IPS DF 19.7 (cell line): ENCODE data around the gene CPTP.

Source experiments
- DNase-seq: peaks from one replicate; pipeline ENCODE4 v3.0.0-alpha.2; 2013; ENCODE audit warnings: low read depth, low spot score

The CPTP gene

DNA sequence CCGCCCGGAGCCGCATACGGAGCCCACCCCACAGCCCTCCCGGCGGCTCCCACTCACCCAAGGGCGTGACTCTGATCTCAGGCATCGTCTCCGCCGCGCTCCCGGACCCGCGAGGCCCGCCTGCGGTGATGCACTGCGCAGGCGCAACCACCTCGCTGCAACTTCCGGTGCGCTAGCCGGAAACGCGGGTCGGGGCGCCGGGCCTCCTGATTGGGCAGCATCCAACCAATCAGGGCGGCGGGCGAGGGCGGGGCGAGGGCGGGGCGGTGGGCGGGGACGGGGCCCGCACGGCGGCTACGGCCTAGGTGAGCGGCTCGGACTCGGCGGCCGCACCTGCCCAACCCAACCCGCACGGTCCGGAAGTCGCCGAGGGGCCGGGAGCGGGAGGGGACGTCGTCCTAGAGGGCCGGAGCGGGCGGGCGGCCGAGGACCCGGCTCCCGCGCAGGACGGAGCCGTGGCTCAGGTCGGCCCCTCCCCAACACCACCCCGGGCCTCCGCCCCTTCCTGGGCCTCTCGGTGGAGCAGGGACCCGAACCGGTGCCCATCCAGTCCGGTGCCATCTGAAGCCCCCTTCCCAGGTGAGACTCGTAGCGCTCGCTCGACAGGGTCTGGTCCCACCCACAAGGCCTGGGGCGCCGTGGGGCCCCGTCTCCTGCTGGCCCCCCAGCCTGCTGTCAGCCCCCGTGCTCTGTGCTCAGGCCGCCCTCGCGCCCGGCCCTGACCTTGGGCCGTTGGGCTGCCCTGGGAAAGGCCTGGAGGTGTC is at the start of gene CPTP, which contains the start of gene INTS11:
TSS of gene CPTP (plus strand) at position 279 of the 764 bp plus-strand sequence. CDS start 2,109 bp downstream, outside the sequence.
TSS of gene INTS11 (minus strand) at position 137 of the 764 bp plus-strand sequence. CDS start at position 85, 52 bp downstream.
- no peak for DNase-seq

DNA sequence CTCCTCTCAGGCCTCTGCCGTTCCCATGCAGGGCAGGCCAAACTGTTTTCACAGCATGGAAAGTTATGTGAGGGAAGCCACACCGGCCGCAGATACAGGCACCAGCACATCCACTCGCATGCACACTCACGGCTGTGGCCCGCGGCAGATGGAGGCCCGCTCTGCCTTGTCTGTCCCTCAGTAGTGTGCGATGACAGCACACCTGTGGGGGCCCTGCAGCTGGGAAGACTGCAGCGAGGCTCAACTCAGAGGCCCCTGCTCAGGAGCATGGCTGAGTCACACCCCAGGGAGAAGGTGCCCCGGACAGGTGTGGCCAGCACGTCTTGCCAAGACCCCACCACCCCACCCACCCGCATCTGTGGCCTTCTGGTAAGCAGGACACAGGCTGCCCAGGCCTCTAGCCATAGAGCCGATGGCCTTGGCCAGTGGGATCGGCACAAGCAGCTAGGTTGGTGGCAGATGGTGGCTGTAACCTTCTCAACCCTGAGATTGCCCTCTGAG is 49.6 kb upstream of the CPTP start:
- DNase-seq: no peak

DNA sequence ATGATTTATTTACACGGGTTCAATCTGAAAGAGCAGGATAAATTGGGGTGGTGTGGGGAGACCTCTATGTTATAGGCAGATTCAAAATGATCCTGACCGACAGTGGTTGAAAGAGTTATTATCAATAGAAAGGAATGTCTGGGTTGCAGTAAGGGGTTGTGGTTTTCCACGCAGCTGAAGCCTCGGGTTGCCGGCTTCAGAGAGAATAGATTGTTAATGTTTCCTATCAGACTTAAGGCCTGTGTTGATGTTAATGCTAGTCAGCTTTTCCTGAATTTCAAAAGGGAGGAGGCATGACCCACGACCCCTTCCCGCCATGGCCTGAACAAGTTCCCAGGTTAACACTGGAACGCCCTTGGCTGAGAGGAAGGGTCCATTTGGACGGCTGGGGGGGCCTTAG is 48.8 kb upstream of the CPTP start:
- no peak for DNase-seq

DNA sequence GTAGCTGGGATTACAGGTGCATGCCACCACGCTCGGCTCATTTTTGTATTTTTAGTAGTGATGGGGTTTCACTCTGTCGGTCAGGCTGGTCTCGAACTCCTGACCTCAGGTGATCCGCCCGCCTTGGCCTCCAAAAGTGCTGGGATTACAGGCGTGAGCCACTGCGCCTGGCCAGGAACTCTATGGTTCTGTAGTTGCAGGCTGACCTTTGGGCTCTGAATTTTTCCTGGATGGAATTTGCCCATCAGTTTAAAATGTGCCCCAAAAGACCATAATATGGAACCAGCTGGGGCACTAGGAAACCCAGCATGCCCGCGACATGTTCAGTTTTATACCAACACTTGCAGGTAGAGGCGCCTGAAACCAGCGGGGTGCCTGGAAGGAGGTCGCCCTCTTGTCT is 46.0 kb upstream of the CPTP start:
- no peak for DNase-seq

- DNase-seq: no peak
Observed at GRCh38 chr1:1279028-1279427, 45.6 kb upstream of the CPTP start.

DNA sequence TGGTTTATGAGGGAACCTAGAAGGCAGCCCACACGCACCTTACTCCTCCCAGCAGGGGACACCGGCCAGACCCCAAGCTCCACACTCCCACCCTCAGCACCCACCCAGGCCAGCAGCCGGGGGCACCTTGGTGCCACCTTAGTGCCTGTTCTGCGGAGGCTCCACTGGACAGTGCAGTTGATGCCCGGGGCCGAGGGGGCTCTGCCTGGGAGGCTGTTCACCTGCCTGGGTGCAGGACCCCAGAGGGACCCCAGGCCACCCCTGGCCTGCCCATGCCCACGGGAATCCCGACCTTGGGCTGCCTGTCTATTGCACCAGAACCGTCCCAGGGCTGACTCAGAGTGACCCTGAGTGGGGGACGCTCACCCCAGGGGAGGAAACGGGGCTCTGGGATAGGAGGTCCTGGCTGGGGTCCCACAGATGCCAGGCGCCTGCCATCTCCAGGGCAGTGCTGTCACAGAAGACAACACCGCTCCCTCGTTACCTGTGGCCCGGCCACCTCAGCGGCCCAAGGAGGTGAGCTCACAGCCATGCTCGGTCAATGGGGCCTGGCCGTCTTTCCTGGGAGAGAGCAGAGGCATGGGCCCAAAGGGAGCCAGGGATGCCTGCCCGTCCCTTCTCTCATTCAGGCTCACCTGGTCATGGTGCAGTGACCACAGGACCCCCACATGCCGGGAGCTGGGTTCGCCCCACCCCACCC is 43.7 kb upstream of the CPTP start:
- DNase-seq: no peak

- no peak for DNase-seq
Observed at GRCh38 chr1:1281533-1282321, 42.9 kb upstream of the CPTP start.

- DNase-seq: no peak
Observed at GRCh38 chr1:1282998-1283397, 41.6 kb upstream of the CPTP start.

DNA sequence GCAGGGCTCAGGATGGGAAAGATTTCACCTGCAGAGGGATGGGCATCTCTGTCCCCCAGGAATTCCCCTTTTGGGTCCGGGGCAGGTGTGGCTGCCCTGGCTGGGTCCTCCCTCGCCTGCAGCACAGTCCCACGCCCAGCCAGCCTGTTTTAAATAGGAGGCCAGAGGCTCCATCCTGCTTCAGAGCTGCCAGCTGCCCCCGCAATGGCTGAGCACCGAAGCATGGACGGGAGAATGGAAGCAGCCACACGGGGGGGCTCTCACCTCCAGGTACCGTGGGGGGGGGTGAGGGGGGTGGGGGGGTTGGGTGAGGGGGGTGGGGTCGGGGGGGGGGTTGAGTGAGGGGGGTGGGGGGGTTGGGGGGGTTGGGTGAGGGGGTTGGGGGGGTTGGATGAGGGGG is 40.8 kb upstream of the CPTP start:
- DNase-seq: no peak

- no peak for DNase-seq
Observed at GRCh38 chr1:1284221-1285101, 40.1 kb upstream of the CPTP start.

- DNase-seq: no peak
Observed at GRCh38 chr1:1285102-1285571, 39.5 kb upstream of the CPTP start.

DNA sequence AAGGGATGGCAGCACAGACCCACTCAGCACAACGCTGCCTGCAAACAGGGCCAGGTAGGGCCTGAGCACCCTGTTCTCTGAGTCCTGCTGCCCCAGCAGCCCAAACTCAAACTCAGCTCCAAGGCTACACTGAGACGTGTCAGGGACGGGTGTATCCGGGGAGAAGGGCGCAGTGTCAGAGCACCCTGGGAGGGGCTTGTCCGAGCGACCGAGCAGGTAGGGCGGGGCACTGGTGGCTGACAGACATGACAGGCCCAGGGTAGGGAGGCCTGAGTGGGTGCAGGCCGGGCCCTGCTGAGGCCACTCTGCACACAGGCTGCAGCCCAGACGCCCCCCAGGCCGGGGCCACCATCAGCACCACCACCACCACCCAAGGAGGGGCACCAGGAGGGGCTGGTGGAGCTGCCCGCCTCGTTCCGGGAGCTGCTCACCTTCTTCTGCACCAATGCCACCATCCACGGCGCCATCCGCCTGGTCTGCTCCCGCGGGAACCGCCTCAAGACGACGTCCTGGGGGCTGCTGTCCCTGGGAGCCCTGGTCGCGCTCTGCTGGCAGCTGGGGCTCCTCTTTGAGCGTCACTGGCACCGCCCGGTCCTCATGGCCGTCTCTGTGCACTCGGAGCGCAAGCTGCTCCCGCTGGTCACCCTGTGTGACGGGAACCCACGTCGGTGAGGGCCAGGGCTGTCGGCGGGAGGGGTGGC is 38.8 kb upstream of the CPTP start:
- no peak for DNase-seq

DNA sequence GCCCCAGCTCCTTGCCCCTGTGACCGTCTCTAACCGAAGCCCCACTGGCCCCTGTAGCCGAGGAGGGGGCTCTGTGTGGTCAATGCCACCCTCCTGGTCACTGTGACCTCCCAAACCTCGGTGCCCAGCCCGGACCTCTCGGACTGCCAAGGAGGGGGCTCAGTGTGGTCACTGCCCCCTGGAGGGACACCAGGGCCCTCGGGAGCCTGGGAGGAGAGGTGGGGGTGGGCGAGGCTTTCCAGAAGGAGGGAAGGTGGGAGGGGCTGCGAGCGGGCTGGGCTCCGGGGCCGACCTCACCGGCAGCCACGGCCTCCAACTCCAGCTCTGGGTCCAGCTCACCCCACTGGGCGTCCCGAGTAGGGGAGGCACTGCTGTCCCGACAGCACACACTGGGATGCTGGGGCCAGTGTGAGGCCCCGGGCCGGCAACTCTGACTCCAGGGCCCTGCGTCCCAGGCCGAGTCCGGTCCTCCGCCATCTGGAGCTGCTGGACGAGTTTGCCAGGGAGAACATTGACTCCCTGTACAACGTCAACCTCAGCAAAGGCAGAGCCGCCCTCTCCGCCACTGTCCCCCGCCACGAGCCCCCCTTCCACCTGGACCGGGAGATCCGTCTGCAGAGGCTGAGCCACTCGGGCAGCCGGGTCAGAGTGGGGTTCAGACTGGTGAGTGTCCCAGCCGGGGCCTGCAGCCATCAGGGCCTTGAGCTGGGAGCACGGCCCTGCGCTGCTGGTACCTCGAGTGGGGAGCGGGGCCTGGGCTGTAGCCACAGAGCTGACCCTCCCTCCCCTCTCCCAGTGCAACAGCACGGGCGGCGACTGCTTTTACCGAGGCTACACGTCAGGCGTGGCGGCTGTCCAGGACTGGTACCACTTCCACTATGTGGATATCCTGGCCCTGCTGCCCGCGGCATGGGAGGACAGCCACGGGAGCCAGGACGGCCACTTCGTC is 38.0 kb upstream of the CPTP start:
- DNase-seq: no peak

DNA sequence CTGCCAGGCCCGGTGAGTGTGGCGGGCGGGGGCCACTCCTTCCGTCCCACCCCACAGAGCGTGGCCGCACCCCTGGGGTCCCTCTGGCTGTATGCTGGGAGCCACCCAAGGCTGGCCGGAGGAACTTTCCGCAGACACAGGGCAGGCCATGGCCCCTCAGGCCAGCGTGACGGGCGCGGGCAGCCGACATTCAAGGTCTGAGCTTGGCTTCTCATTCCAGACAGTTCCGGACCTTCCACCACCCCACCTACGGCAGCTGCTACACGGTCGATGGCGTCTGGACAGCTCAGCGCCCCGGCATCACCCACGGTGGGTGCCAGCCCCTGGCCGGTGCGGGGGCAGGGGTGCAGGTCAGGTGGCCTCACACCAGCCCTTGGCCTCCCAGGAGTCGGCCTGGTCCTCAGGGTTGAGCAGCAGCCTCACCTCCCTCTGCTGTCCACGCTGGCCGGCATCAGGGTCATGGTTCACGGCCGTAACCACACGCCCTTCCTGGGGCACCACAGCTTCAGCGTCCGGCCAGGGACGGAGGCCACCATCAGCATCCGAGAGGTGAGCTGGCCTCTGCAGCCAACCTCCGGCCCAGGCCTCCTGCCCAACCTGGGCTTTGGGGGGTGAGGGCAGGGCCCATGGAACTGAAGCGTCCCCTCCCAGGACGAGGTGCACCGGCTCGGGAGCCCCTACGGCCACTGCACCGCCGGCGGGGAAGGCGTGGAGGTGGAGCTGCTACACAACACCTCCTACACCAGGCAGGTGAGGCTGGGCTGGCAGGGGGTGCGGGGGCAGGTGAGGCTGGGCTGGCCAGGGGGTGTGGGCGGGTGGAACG is 37.1 kb upstream of the CPTP start:
- no peak for DNase-seq

DNA sequence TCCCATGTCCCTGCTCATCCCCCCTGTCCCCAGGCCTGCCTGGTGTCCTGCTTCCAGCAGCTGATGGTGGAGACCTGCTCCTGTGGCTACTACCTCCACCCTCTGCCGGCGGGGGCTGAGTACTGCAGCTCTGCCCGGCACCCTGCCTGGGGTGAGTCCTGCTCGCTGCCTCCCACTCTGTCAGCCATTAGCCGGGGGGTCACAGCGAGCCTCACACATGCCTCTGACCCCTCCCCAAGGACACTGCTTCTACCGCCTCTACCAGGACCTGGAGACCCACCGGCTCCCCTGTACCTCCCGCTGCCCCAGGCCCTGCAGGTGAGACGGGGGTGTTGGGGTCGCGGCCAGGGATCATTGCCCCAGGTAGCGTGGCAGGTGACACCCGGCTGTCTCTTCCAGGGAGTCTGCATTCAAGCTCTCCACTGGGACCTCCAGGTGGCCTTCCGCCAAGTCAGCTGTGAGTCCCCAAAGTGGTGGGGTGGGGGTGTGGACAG is 34.3 kb upstream of the CPTP start:
- DNase-seq: no peak

DNA sequence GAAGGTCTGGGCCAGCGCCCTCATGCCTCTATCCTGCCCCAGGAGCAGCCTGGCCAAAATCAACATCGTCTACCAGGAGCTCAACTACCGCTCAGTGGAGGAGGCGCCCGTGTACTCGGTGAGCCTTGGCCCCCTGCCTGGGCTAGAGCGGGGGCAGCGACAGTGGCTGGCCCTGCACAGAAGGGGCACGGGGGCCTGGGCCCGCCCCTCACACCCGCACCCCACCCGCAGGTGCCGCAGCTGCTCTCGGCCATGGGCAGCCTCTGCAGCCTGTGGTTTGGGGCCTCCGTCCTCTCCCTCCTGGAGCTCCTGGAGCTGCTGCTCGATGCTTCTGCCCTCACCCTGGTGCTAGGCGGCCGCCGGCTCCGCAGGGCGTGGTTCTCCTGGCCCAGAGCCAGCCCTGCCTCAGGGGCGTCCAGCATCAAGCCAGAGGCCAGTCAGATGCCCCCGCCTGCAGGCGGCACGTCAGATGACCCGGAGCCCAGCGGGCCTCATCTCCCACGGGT is 33.5 kb upstream of the CPTP start:
- no peak for DNase-seq

GRCh38 chr1:1291548-1292441 is 32.8 kb upstream of the CPTP start:
- DNase-seq: no peak
